ENCODE data around the gene CT47C1. TPM values are rescaled to one million over a fixed set of nuclear protein-coding genes. Genes with fewer than 3 reads are reported as not detected.

Gene CT47C1
- total RNA-seq, 1 donor from 2014 or later = not detected

DNA sequence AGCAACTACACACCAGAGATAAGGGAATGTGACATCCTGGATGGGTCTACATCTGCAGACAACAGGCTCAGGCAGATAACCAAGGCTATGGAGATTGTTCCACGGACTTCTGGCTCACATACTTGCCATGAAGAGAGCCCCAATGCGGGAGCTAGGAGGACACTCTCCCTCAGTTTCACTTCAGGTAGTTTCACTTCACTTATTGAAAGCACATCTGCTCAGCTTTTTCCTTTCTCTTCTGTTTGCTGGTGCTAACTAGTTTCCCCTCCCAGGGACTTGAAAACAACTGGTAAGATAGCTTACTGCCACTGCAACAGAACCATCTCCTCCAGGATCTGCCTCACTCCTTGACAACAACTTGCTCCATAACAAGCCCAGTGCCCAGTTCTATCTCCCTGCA lies 1.4 kb upstream of the CT47C1 start:
- no peaks in the 10 kb centered on the region for H3K4me1 ChIP-seq (ENCODE audit: insufficient read depth, low read length)

DNA sequence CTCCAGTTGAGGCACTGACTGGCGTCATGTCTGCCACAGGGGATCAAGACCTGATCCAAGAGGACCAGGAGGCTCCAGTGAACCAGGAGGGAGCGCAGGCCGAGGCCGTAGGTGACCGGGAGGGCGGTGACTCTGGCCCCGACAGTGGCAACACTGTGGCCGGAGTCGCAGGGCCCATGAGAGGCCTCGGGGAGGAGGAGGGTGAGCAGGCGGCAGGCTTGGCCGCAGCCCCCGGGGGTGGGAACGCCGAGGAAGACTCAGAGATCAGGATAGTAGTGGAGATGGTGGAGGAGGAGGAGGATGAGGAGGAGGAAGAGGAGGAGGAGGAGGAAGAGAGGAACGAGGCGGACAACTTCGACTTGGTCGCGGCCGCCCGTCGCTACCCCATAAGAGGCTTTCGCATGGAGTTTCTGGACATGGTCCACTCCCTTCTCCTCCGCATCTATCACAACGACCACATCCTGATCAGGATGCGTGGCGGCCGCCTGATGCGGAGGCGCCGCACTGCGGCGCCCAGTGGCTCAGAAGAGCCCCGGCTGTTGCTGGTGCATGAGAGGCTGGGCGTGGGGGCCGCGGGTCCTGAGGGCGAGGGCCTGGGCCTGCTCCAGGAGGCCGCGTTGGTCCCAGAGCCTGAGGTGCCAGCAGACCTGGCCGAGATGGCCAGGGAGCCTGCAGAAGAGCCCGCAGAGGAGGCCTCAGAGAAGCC lies 560 bp downstream of the CT47C1 start:
- Mint-ChIP-seq H3K27me3 (ENCODE audit: low read depth, unreplicated experiment) (peaks cover 4% of the 10 kb centered on the region), H3K4me1 (ENCODE audit: low read depth, unreplicated experiment) (no peaks in the 10 kb centered on the region), H3K4me3 (ENCODE audit: unreplicated experiment) (no peak overlapping the region), H3K36me3 (ENCODE audit: low read depth, unreplicated experiment) (peaks cover 2% of the 10 kb centered on the region), H3K27ac (ENCODE audit: unreplicated experiment) (no peak overlapping the region), H3K9me3 (ENCODE audit: unreplicated experiment) (no peaks in the 10 kb centered on the region)
- Histone ChIP-seq H3K9me3 (ENCODE audit: insufficient read depth, low read depth, low read length) (no peaks in the 10 kb centered on the region), H3K27ac (ENCODE audit: low read depth, low read length) (no peak overlapping the region), H3K36me3 (ENCODE audit: insufficient read depth, low read length) (no peaks in the 10 kb centered on the region), H3K27me3 (ENCODE audit: insufficient read depth, low read length) (no peaks in the 10 kb centered on the region), H2AFZ (ENCODE audit: low read depth, low read length) (no peak overlapping the region), H3K4me1 (ENCODE audit: insufficient read depth, low read length) (no peaks in the 10 kb centered on the region), H3K4me2 (ENCODE audit: low read length) (no peak overlapping the region), H4K20me1 (ENCODE audit: insufficient read depth, low read length) (no peaks in the 10 kb centered on the region), H3K4me3 (ENCODE audit: insufficient read depth, low read depth, low read length) (no peak overlapping the region), H3K79me2 (ENCODE audit: insufficient read depth, low read length) (no peaks in the 10 kb centered on the region), H3K9ac (ENCODE audit: low read length) (no peak overlapping the region)
- DNase-seq (ENCODE audit: low read depth) (no peak), FAIRE-seq (no peak)
- TF ChIP-seq EZH2 (IDR thresholded peaks at IDR 0.05; ENCODE audit: insufficient read depth, low read length) = no peak
- TF ChIP-seq, protein P1, sequence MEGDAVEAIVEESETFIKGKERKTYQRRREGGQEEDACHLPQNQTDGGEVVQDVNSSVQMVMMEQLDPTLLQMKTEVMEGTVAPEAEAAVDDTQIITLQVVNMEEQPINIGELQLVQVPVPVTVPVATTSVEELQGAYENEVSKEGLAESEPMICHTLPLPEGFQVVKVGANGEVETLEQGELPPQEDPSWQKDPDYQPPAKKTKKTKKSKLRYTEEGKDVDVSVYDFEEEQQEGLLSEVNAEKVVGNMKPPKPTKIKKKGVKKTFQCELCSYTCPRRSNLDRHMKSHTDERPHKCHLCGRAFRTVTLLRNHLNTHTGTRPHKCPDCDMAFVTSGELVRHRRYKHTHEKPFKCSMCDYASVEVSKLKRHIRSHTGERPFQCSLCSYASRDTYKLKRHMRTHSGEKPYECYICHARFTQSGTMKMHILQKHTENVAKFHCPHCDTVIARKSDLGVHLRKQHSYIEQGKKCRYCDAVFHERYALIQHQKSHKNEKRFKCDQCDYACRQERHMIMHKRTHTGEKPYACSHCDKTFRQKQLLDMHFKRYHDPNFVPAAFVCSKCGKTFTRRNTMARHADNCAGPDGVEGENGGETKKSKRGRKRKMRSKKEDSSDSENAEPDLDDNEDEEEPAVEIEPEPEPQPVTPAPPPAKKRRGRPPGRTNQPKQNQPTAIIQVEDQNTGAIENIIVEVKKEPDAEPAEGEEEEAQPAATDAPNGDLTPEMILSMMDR (IDR thresholded peaks at IDR 0.05; ENCODE audit: insufficient read depth, low read depth, low read length) = no peak

More for the DNA sequence above, 1.4 kb upstream of the CT47C1 start:
- TF ChIP-seq EZH2 (IDR thresholded peaks at IDR 0.05; ENCODE audit: insufficient read depth, low read length) = no peak
- TF ChIP-seq, protein P1 (IDR thresholded peaks at IDR 0.05; ENCODE audit: insufficient read depth, low read depth, low read length) = no peak
- Histone ChIP-seq H3K36me3 (ENCODE audit: insufficient read depth, low read length) (no peaks in the 10 kb centered on the region), H3K9ac (ENCODE audit: low read length) (no peak overlapping the region), H3K4me2 (ENCODE audit: low read length) (no peak overlapping the region), H3K9me3 (ENCODE audit: insufficient read depth, low read depth, low read length) (no peaks in the 10 kb centered on the region), H3K27me3 (ENCODE audit: insufficient read depth, low read length) (no peaks in the 10 kb centered on the region), H3K79me2 (ENCODE audit: insufficient read depth, low read length) (no peaks in the 10 kb centered on the region), H3K27ac (ENCODE audit: low read depth, low read length) (no peak overlapping the region), H4K20me1 (ENCODE audit: insufficient read depth, low read length) (no peaks in the 10 kb centered on the region), H2AFZ (ENCODE audit: low read depth, low read length) (no peak overlapping the region), H3K4me3 (ENCODE audit: insufficient read depth, low read depth, low read length) (no peak overlapping the region)
- Mint-ChIP-seq H3K9me3 (ENCODE audit: unreplicated experiment) (no peaks in the 10 kb centered on the region), H3K36me3 (ENCODE audit: low read depth, unreplicated experiment) (peaks cover 2% of the 10 kb centered on the region), H3K4me3 (ENCODE audit: unreplicated experiment) (no peak overlapping the region), H3K27me3 (ENCODE audit: low read depth, unreplicated experiment) (peaks cover 4% of the 10 kb centered on the region), H3K4me1 (ENCODE audit: low read depth, unreplicated experiment) (no peaks in the 10 kb centered on the region), H3K27ac (ENCODE audit: unreplicated experiment) (no peak overlapping the region)
- DNase-seq (ENCODE audit: low read depth) (no peak), FAIRE-seq (peak; percentile 66)

- Histone ChIP-seq H3K4me2 (ENCODE audit: low read length) (no peak overlapping the region), H3K9me3 (ENCODE audit: insufficient read depth, low read depth, low read length) (no peaks in the 10 kb centered on the region), H3K36me3 (ENCODE audit: insufficient read depth, low read length) (no peaks in the 10 kb centered on the region), H3K79me2 (ENCODE audit: insufficient read depth, low read length) (no peaks in the 10 kb centered on the region), H3K27me3 (ENCODE audit: insufficient read depth, low read length) (no peaks in the 10 kb centered on the region), H3K4me3 (ENCODE audit: insufficient read depth, low read depth, low read length) (no peak overlapping the region), H3K27ac (ENCODE audit: low read depth, low read length) (no peak overlapping the region), H3K4me1 (ENCODE audit: insufficient read depth, low read length) (no peaks in the 10 kb centered on the region), H3K9ac (ENCODE audit: low read length) (no peak overlapping the region), H2AFZ (ENCODE audit: low read depth, low read length) (no peak overlapping the region), H4K20me1 (ENCODE audit: insufficient read depth, low read length) (no peaks in the 10 kb centered on the region)
- no peak overlapping the region for H3K27ac Mint-ChIP-seq (ENCODE audit: unreplicated experiment)
- DNase-seq (ENCODE audit: low read depth) = no peak
- peaks cover 2% of the 10 kb centered on the region for H3K36me3 Mint-ChIP-seq (ENCODE audit: low read depth, unreplicated experiment)
- FAIRE-seq = no peak
- H3K4me3 Mint-ChIP-seq (ENCODE audit: unreplicated experiment) = no peak overlapping the region
- H3K4me1 Mint-ChIP-seq (ENCODE audit: low read depth, unreplicated experiment) = no peaks in the 10 kb centered on the region
- TF ChIP-seq EZH2 (IDR thresholded peaks at IDR 0.05; ENCODE audit: insufficient read depth, low read length) = no peak
- TF ChIP-seq, protein P1 (IDR thresholded peaks at IDR 0.05; ENCODE audit: insufficient read depth, low read depth, low read length) = no peak
- H3K27me3 Mint-ChIP-seq (ENCODE audit: low read depth, unreplicated experiment) = peaks cover 4% of the 10 kb centered on the region
- H3K9me3 Mint-ChIP-seq (ENCODE audit: unreplicated experiment) = no peaks in the 10 kb centered on the region
Observed at GRCh38 chrX:119073911-119074310, 1.1 kb downstream of the CT47C1 start.

Data from astrocyte (in vitro differentiated cells and primary cell).